T1000 (cell line): ENCODE data around the gene GIPC3.
"Not testable (repeated sequence)": the region's sequence is repeated elsewhere in the genome, so short reads cannot be mapped to it uniquely, and the experiment has no call there.

Source experiments
- DNase-seq: peaks from one replicate; lab custom pipeline; 2025; ENCODE audit warnings: mixed read lengths; lab: John Stamatoyannopoulos, UW

Gene GIPC3

DNA sequence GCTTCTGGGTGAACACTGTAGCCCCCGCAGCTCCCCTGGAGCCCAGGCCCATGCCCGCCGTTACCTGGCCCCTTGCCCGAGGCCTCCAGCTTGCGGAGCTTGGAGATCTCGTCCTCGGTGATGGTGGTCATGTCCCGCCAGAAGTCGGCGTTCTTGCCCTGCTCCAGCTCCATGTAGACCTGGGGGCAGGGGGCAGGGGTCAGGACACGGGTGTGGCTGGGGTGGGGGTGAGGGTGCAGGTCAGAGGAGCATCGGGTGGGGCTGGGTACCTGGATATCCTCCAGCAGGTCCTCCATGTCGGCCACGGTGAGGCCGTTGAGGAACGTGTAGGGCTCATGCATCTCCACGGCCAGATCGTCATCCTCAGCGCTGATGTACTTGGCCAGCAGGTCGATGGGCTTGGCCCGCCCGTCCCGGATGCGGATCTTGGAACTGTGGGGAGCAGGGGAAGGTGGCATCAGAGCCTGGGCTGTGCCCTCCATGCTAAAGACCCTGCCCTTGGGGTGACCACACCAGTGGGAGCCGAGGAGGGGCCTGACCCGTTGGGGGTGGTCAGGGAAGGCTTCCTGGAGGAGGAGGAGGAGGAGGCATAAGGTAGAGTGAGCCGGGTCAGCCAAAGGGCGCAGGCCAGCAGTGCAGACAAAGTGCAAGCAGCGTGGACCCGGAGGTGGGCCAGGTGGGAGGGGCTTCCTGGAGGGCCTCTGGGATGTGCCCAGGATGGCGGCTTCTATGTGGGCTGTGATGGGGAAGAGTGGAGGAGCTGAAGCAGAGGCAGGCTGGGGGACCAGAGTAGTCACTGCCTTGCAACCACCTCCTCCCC, 33.7 kb downstream of the GIPC3 start:
- no peak for DNase-seq

DNA sequence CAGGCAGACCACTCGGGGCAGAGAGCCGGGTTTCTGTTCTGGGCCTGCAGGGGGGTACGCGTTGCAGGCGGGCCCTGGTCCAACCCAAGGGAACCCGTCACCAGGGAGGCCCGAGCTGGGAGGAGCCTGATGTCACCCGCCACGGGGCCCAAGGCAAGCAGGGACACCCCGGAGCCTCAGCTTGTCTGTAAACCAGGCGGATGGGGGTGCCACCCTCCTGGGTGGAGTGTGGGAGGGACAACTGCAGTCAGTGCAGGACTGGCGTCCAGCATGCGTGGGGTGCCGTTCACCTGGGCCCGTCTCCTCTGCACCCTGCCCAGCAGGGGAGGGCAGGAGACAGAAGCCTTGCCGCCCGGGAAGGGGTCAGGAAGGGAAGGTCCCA, 34.3 kb downstream of the GIPC3 start:
- no peak for DNase-seq

DNA sequence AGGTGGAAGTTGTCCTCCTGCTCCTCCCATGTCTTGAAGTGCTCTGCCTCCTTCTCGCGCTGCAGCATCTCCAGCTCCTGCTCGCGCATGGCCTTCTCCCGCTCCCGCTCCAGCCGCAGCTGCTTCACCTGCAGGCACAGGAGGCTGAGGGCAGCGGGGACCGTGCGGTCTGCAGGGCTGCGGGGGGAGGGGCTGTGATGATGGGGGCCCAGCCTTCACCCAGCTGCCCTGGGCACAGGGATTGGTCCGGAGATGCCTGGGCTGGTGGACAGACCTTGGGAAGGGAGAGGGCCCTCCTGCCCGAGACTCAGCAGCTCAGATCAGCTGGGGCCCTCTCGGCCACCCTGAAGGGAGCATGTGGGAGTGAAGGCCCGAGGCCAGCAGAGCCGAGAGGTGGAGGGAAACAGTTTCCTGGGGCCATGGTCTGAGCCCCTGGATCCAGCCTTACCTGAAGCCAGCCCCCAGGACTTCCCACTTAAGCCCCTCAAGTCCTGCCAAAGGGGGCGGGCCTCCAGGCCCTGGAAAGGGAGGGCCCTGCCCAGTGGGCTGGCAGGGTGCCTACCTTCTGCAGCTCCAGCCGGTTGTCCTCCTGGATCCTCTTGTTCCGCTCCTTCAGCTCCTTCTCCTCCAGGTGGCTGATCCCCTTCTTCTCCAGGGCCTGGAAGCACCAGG, 35.0 kb downstream of the GIPC3 start:
- no peak for DNase-seq

DNA sequence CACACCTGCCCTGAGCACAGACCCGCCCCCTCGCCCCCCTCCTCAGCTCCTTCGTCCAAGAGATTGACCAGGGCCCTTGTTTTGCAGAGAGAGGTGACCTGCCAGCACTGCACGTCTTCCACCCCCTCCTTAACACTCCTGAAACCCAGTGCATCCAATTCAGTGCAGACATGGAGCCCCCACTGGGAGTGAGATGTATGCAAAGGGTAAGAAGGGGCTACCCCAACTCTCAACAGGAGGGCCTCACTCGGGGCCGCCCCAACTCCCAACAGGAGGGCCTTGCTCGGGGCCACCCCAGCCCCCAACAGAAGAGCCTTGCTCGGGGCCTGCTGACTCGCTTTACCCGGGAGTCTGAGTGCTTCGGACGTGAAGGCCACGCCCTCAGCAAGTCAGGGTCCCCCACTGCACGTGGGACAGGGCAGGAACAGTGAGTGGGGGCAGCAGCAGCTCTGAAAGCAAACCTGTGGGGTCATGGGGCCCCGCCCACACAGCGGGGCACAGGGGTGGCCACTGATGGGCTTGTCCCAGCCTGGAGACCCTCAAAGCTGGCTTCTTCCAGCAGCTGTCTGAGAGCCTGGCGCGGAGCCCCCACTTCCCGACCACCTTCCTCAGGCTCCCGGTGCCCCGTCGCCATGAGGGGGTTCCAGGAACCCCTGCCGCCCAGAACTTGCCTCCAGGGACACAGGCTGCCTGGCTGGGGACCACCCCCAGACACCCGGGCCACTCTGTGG, 35.7 kb downstream of the GIPC3 start:
- DNase-seq, result no peak

DNA sequence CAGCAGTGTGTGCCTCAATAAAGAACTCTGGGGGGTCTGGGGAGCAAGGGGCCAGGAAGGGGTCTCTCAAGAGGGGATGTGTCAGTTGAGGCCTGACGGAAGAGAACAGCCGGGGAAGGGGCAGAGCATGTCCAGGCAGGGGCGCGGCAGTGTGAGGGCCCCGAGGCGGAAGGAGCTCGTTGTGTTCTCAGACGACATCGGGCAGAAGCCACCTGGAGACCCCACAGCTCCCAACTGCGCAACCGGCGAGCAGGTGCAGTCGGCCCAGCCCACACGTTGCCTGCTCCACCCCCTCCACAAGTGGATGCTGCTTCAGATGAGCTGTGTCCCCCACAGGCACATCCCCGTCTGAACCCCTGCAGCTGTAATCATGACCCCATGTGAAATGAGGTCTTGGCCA, 36.4 kb downstream of the GIPC3 start:
- DNase-seq, result no peak

DNA sequence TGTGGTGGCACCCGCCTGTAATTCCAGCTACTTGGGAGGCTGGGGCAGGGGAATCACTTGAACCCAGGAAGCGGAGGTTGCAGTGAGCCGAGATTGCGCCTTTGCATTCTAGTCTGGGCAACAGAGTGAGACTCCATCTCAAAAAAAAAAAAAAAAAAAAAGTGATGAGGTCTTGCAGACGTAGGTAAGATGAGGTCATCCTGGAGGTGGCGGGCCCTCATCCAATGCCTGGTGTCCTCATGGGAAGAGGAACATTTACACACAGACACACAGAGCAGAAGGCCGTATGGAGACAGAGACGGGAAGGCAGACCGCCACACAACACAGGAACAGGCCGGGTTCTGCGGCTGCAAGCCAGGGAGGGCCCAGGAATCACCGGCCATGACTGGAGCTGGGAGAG, 36.9 kb downstream of the GIPC3 start:
- DNase-seq, result no peak

DNA sequence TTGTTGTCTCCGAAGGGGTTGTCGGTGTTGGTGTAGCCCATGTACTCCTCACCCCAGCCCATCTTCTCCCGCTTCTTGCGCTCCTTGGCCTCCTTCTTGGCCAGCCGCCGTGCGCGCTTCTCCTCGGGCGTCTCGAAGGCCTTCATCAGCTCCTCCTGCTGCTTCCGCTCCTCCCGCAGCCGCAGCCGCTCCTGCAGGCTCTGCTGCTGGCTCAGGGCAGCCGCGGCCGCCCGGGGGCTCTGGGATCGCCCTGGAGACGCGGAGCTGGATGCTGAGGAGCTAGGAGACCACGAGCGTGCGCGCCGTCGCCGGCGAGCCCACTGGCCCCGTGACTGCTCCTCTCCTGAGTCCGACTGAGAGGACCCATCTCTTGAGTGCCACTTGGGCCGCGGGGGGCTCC, 38.4 kb downstream of the GIPC3 start:
- DNase-seq, result no peak

DNA sequence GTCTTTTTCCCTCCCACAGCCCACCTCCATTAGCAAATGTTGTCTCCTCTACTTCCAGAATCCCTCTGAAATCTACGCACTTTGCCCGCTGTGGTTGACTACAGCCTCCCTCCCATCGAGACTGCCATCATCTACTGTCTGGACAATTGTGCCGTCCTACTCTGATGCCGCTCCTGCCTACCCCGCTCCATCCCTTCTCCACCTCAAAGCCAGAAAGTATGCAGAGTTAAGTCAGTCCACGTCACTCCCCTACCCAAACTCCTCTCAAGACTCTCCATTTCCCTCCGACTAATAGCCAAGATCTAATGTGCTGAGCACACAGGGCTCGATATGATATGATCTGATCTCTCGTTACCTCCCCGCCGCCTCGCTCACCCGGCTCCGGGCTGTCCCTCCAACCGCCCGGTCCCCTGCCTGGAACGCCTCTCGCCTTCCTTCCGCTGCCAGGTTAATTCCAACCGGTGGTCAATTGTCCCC, 40.8 kb downstream of the GIPC3 start:
- DNase-seq, result no peak

DNA sequence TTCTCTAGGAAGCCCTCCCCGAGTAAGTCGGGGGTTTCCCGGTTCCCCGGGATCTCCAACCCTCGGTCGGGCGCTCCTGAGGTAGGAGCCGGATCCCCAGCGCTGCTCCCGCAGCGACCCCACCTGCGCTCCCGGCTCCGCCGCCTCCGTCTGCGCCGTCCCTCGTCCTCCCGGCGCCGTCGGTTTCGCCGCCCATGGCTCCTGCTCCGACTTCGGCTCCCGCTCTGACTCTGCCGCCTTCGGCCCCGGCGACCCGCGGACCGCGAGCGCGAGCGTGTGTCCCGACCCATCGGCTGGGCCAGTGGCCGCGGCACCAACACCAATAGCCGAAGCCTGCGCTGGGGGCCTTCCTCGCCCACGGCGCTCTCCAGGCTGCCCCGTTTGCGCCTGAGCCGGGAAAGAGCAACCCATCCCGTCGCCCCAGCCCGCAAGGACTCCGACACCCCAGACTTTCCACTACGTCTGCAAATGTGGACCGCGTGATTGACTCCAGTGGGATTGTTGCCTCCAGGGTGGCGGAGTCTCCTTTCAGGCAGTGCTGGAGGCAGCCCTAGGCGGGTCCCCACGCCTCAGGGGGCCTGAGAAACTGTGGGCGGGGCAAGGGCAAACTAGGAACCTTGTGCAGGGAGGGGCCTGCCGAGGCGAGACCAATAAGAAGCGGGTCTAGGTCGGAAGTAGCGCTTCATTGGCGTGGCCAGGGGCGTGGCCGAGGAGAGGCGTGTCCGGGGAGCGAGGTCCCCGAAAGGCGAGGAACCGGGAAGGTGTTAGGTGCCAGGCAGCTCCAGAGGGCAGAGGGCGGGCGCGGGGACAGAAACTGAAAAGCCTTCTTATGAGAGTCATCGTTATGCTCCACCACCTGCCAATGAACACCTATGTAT, 41.4 kb downstream of the GIPC3 start, which contains the start of gene CACTIN:
TSS of gene CACTIN (minus strand) at position 318 of the 878 bp plus-strand sequence. CDS start at position 290, 28 bp downstream.
- peak; percentile 93 for DNase-seq

DNA sequence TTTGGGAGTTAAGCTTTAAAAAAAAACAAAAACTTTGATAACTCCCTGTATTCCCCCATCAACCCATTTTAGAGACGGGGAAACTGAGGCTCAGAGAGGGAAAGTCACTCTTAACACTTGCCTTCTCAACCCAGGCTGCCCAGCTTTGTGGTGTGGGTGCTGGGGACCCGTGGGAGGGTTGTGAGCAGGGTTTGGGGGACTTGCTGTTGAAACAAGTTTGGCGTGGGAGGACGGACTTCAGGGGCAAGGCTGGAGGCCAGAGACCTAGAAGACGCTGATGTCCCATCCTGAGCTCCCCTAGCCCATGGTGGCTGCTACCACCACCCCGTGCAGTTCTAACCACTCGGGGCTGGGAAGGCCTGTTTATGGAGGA, 42.1 kb downstream of the GIPC3 start:
- no peak for DNase-seq

DNA sequence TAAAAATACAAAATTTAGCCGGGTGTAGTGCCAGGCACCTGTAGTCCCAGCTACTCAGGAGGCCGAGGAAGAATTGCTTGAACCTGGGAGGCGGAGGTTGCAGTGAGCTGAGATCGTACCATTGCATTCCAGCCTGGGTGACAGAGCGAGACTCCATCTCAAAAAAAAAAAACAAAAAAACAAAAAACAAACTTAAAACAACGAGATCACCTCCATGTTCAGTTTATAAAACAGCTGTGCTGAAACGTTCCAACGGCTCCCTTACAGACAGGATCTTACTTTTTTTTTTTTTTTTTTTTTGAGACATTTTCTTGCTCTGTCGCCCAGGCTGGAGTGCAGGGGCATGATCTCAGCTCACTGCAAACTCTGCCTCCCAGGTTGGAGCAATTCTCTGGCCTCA, 43.5 kb downstream of the GIPC3 start:
- not testable (repeated sequence) for DNase-seq

DNA sequence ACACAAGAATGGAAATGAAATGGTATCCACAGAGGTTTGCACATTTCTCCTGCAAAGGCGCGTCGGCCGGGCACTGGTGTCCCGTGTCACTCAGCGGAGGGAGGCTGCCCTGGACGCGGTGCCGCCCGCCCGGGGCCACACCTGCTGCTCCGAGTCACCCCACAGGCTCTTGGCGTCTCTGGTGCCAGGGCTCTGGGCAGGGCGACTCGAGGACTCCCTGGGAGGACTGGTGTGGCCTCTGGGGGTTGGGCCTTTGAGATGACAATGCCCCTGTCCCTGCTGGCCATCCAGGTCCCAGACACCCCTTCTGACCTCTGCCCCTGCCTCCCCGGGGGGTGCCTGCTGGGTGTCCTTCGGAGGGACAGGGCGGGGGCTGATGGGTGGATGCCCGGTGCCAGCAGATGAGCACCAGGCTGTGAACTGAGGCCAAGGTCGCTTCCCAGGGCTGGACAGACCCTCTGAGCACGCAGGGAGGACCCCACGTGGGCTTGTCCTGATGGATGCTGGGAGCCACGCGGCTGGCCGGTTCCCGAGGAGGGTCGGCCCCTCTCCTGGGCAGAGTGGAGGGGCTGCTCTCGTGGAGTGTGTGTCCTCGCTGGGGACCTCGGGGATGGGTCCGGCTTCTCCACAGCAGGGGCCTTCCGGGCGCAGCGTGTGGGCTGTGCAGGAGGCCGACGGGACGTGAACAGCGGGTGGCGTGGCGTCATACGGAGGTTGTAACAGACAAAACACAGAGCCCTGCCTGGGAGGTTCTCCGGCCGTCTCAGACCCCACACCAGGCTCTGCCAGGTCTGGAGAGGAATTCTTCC, 46.0 kb downstream of the GIPC3 start:
- no peak for DNase-seq

DNA sequence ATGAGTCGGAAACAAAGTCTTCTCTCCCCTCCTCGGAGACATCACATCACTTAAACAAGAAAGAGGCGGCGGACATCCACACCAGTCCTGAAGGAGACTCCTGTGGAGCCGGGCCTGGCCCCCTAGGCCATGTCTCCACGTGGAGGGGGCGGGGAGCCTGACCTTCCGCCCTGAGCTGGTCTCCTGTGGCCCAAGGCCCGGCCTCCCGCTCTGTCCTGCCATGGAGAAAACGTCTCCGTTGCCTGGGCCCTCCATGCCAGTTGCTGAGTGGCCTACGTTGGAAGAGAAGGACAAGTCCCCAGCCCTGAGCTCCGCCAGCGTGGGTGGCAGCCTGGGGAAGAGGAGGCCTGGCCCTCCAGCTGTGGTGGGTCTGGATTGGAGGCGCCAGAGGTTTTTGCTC, 46.8 kb downstream of the GIPC3 start:
- DNase-seq, result no peak

DNA sequence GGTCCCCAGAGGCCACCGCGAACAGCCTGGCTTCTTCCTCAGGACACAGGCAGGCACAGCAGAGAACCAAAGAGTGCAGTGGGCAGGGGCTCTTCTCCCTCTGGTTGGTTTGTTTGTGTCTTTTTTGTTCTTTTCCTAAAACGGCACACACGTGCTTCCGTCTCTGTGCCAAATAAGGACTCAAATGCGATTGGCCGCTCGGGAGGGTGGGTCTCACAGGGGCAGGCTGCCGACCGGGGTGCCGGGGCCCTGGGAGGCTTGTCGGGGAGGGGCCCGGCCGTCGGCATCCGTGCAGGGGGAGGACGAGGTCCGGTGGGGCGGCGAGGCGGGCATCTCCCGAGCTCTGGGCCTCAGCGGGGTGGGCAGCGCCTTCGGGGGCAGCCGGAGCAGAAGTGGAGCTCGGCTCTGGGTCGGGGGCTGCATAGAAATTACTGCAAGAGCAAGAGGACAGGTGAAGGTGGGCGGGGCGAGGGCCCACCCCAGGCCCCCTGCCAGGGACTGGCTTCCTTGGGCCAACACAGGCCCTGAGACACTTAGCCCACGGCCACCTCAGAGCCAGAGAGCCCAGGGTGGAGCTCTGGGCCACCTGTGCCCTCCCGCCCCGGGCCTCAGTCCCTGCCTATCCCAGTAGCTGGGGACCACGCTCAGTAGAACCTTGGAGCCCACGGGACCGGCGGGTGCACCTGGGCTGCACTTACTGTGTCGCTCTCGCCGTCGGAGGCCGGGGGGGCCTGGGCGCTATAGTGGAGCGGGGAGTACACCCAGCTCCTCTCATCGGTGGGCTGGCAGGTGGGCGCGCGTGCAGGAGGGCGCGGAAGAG, 47.7 kb downstream of the GIPC3 start:
- no peak for DNase-seq

DNA sequence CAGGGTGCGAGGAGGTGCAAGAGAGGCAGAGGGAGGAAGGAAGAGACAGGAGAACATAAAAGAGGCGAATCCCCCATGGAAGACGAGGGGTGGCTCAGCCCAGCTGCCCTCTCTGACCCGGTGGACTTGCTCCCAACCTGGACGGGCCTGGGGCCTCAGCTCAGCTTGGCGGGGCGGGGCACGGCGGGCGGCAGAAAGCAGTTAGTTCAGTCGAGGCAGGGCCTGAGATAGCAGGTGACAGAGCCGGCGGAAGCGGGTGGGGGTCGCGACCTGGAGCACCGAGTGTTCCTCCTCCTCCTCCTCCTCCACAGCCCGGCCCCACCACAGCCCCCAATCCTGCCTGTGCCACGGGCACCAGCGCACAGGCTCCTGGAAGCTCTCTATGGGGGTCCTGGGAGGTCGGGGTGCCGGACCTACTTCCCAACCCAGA, 48.3 kb downstream of the GIPC3 start:
- no peak for DNase-seq

DNA sequence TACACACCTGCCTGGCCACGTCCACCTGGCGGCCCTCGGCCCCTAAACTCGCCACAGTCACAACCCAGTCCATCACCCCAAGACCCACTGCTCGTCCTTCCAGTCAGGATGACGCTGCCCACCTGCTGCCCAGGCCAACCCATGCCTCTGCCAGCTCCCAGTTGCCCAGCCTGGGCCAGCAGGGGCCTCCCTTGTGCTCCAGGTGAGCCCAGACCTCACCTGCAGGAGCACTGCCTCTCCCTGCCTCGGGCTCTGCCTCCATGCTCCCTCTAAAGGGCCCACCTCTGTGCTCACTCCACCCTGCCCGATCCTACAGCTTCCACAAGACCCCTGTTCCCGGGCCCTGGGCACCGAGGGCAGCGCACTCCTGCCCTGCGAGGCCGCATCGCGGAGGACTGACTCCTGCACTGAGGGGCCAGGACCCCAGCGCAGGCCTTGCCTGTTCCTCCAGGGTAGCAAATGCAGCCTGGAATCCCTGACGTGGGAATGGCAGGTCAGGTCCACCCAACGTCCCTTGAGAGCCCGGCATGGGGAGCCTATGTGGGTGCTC, 49.3 kb downstream of the GIPC3 start:
- DNase-seq, result no peak

DNA sequence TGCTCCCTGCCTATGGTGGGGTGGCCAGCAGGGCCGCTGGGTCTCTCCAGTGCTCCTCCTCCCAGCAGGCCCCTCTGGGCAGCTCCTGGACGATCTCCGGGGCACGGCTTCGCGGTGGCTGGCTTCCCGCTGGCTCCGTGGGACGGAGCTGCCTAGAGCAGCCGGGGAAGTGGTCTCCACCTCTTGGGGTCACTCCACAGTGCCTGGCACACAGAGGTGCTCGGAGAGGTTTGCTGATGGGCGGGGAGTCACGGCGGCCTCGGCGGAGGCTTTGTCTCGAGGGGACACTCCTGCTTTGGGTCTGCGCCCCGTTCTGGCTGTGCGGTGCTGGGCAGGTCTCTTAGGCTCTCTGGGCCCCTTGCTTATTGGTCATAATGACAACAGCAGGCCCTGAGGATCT, 51.2 kb downstream of the GIPC3 start:
- DNase-seq, result no peak

DNA sequence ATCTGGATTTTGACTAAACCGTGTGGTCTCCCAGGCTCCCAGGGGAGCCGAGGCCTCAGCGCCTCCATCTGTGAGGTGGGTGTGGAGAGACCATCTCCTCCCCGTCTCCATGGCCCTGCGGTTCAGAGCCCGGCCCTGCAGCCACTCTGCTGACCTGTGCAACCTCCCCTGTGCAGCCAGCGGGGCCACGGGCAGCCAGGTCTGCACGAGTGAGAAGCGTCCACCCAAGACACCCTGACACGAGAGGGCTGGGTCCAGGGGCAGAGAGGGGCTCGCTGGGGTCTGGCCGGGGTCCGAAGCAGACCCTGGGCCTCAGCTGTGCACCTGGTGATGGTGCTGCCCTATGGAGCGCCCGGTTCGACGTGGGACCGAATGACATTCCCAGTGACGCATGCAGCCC, 51.7 kb downstream of the GIPC3 start:
- no peak for DNase-seq

DNA sequence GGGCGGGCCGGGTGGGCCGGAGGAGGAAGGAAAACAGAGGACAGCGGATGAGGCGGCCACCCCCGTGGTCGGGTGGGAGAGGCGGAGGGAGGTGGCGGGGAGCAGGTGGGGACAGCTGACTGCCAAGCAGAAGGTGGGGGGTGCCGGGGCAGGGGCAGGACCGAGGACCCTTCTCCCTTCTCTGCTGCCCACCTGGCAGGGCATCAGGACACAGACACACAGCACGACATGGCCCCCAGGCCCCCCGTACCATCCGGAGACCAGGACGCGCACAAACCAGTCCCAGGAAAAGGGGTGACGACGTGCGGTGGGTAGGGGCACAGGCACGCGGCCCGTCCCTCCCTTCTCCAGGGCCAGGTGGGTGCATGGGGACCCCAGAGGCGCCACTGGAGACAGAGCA, 52.3 kb downstream of the GIPC3 start:
- no peak for DNase-seq
